ENCODE measurements around the gene EPHB3.

EPHB3 gene

DNA sequence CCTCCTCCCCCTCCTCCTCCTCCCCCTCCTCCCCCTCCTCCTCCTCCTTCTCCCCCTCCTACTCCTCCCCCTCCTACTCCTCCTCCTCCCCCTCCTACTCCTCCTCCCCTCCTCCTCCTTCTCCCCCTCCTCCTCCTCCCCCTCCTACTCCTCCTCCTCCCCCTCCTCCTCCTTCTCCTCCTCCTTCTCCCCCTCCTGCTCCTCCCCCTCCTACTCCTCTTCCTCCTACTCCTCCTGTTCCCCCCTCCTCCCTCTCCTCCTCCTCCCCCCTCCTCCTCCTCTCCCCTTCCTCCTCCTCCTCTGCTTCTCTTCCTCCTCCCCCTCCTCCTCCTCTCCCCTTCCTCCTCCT lies 17.1 kb upstream of the EPHB3 start:
- no peaks in the 10 kb centered on the region for H3K36me3 ChIP-seq (ENCODE audit: control insufficient read depth in 1 of 2, insufficient read depth in 2 of 2, low read length in 2 of 2)
- no peaks in the 10 kb centered on the region for H3K9me3 ChIP-seq (ENCODE audit: control insufficient read depth in 1 of 2, low read length in 2 of 2)
- no peak overlapping the region for H3K4me3 ChIP-seq (ENCODE audit: low read depth in 1 of 2, low read length in 2 of 2)
- H3K4me1 ChIP-seq (ENCODE audit: control insufficient read depth in 1 of 2, insufficient read depth in 2 of 2, low read length in 2 of 2) = peaks cover 0 to 6% of the 10 kb centered on the region in 2 donors
- H3K27ac ChIP-seq (ENCODE audit: low read length) = no peak overlapping the region
- H3K27me3 ChIP-seq (ENCODE audit: low read depth, low read length) = no peaks in the 10 kb centered on the region

DNA sequence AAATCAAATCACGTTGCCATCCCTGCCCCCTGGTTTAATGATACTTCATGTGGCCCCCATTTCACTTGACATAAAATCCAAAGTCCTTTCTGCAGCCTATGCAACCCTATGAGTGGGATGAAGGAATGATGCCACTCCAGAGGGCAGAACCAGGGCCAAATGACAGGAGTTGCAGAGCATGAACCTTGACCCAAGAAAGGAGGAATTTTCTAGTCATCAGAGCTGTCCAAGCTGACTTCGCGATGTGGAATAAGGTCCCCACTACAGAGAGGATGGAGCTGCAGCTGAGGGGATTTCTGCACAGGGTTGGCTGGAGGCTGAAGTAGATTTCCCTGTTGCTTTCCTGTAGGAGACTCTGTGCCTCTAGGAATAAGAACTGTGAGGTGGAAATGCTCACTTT lies 15.8 kb upstream of the EPHB3 start:
- H3K9me3 ChIP-seq (ENCODE audit: control insufficient read depth in 1 of 2, low read length in 2 of 2) = no peaks in the 10 kb centered on the region

DNA sequence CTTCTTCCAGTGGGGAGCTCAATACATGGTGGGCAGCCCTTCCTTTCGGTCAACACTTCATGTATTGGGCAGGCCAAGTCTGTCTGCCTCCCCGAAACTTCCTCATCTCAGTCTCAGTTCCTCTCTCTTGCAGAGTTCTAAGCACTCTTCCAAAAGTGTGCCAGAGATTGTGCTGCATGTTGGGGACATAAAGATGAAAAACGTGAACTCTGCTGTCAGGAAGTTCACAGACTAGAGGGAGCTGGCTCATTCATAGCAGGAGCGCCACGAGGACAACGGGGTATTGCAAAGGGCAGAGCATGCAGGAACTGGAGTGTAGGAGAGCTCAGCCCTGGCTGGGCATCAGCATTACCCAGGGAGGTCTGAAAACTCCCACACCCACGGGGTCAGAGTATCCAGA lies 15.3 kb upstream of the EPHB3 start:
- Histone ChIP-seq H3K27me3 (ENCODE audit: low read depth, low read length) (no peaks in the 10 kb centered on the region), H3K36me3 (ENCODE audit: control insufficient read depth in 1 of 2, insufficient read depth in 2 of 2, low read length in 2 of 2) (no peaks in the 10 kb centered on the region), H3K9me3 (ENCODE audit: control insufficient read depth in 1 of 2, low read length in 2 of 2) (no peaks in the 10 kb centered on the region), H3K4me3 (ENCODE audit: low read depth in 1 of 2, low read length in 2 of 2) (no peak overlapping the region), H3K27ac (ENCODE audit: low read length) (no peak overlapping the region), H3K4me1 (ENCODE audit: control insufficient read depth in 1 of 2, insufficient read depth in 2 of 2, low read length in 2 of 2) (peaks cover 0 to 6% of the 10 kb centered on the region in 2 donors)

More for the DNA sequence above, 15.8 kb upstream of the EPHB3 start:
- H3K36me3 ChIP-seq (ENCODE audit: control insufficient read depth in 1 of 2, insufficient read depth in 2 of 2, low read length in 2 of 2) = no peaks in the 10 kb centered on the region
- H3K4me3 ChIP-seq (ENCODE audit: low read depth in 1 of 2, low read length in 2 of 2) = no peak overlapping the region
- no peak overlapping the region for H3K27ac ChIP-seq (ENCODE audit: low read length)
- H3K4me1 ChIP-seq (ENCODE audit: control insufficient read depth in 1 of 2, insufficient read depth in 2 of 2, low read length in 2 of 2) = peaks cover 0 to 6% of the 10 kb centered on the region in 2 donors
- H3K27me3 ChIP-seq (ENCODE audit: low read depth, low read length) = no peaks in the 10 kb centered on the region

DNA sequence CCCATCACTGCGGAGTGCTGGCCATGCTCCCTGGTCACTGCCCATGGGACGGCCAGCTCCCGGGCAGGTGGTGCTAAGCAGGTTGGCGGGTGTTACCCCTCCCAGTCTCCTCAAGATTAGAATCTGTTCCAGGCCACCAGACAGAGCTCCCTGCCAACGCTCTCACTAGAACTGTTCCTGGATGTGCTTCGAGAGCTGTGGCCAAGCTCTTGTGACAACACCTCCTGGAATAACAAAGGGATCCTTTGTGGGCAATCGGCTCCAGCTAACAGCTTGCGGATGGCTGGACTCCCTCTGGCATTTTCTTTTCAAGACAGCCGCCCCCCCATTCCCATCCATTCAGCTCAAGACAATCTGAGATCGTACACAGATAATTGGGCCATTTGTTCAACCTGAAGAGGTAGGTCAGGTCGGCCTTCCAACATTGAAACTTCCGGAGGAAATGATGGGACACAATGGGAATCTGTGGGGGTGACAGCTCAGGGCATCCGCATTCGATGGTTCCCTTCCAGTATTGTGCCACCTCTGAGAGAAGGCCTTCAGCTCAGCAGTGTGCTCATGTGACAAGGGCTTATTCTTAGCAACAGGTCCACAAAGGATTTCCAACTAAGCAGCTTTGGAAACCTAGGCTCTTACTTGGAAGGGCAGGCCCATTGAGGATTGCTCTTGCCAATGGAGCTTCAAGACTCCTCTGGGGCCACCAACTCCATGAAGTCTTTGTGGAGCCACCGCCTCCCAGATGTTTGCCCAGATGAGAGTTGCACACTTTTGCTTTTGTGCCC lies 11.6 kb upstream of the EPHB3 start:
- no peaks in the 10 kb centered on the region for H3K27me3 ChIP-seq (ENCODE audit: low read depth, low read length)
- no peaks in the 10 kb centered on the region for H3K36me3 ChIP-seq (ENCODE audit: control insufficient read depth in 1 of 2, insufficient read depth in 2 of 2, low read length in 2 of 2)
- H3K9me3 ChIP-seq (ENCODE audit: control insufficient read depth in 1 of 2, low read length in 2 of 2) = no peaks in the 10 kb centered on the region
- no peaks in the 10 kb centered on the region for H3K4me1 ChIP-seq (ENCODE audit: control insufficient read depth in 1 of 2, insufficient read depth in 2 of 2, low read length in 2 of 2)
- H3K4me3 ChIP-seq (ENCODE audit: low read depth in 1 of 2, low read length in 2 of 2) = no peak overlapping the region
- H3K27ac ChIP-seq (ENCODE audit: low read length) = no peak overlapping the region

DNA sequence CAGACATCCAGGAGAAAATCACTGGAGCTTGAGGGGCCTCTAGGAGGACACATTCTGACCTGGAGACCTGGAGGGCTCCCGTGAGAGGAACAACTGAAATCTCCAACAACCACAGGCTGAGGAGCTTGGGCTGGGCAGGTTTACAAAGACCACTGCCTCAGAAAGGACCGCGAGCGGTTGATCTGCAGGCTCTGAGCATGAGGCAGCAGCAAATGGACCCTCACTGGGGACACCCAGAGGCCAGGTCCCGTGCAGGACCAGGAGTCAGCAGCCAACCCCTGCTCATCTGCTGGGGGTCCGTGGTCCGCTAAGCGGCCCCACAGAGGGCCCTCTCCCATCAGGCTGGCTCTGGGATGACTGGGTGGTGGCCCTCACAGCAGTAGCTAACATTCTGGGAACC lies 10.5 kb upstream of the EPHB3 start:
- H3K4me1 ChIP-seq (ENCODE audit: control insufficient read depth in 1 of 2, insufficient read depth in 2 of 2, low read length in 2 of 2) = peaks cover 0 to under 1% of the 10 kb centered on the region in 2 donors
- no peak overlapping the region for H3K27ac ChIP-seq (ENCODE audit: low read length)
- H3K4me3 ChIP-seq (ENCODE audit: low read depth in 1 of 2, low read length in 2 of 2) = no peak overlapping the region
- H3K9me3 ChIP-seq (ENCODE audit: control insufficient read depth in 1 of 2, low read length in 2 of 2) = no peaks in the 10 kb centered on the region
- no peaks in the 10 kb centered on the region for H3K36me3 ChIP-seq (ENCODE audit: control insufficient read depth in 1 of 2, insufficient read depth in 2 of 2, low read length in 2 of 2)
- no peaks in the 10 kb centered on the region for H3K27me3 ChIP-seq (ENCODE audit: low read depth, low read length)

DNA sequence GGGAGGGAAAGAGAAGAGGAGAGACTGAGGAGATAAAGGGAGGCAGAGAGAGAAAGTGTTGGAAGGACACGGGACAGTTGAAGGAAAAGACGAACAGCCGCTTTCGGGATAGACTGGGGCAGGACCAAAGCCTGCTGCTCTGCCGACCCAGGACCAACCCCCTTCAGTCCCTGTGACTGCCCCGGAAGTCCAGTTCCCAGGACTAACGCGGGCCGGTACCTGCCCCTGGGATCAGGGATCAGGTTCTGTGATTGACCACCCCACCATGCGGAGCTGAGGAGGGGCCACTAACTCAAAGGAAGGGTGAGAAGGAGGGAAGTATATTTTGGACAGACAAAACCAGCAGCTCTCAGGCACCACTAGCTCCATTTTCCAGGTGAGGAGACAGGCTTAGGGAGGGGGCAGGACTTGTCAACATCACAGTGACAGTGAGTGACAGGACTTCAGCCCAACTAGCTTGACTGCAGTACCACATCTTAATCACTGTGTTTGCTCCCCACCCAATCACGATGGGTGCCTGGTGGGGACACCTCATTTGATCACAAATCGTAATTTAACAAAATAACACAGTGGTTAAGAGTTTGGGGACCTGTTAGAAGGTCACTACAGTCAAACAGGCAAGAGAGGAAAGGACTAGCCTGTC lies 9.8 kb upstream of the EPHB3 start:
- H3K4me3 ChIP-seq (ENCODE audit: low read depth in 1 of 2, low read length in 2 of 2) = no peak overlapping the region
- H3K9me3 ChIP-seq (ENCODE audit: control insufficient read depth in 1 of 2, low read length in 2 of 2) = no peaks in the 10 kb centered on the region
- no peak overlapping the region for H3K27ac ChIP-seq (ENCODE audit: low read length)
- H3K36me3 ChIP-seq (ENCODE audit: control insufficient read depth in 1 of 2, insufficient read depth in 2 of 2, low read length in 2 of 2) = no peaks in the 10 kb centered on the region
- H3K27me3 ChIP-seq (ENCODE audit: low read depth, low read length) = no peaks in the 10 kb centered on the region
- H3K4me1 ChIP-seq (ENCODE audit: control insufficient read depth in 1 of 2, insufficient read depth in 2 of 2, low read length in 2 of 2) = peaks cover 0 to 7% of the 10 kb centered on the region in 2 donors

DNA sequence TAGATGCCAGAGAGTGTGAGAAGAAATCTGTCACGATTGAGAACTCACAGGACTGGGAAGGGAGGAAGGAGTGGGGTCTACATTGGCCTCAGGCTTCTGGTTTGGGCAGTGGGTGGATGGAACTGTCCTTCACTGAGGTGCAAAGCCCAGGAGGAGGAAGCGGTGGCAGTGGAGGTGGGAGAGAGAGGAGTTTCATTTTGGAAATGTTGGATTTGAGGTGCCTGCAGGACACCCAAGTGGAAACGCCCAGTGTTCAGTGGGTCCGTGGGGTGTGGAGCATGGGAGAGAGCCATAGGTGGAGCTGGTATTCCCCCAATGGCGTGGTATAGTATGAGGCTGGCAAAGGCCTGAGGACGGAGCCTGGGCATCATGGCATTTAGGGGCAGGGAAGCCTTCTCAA lies 9.3 kb upstream of the EPHB3 start:
- Histone ChIP-seq H3K9me3 (ENCODE audit: control insufficient read depth in 1 of 2, low read length in 2 of 2) (no peaks in the 10 kb centered on the region), H3K4me1 (ENCODE audit: control insufficient read depth in 1 of 2, insufficient read depth in 2 of 2, low read length in 2 of 2) (peaks cover 0 to 11% of the 10 kb centered on the region in 2 donors), H3K27me3 (ENCODE audit: low read depth, low read length) (no peaks in the 10 kb centered on the region)

DNA sequence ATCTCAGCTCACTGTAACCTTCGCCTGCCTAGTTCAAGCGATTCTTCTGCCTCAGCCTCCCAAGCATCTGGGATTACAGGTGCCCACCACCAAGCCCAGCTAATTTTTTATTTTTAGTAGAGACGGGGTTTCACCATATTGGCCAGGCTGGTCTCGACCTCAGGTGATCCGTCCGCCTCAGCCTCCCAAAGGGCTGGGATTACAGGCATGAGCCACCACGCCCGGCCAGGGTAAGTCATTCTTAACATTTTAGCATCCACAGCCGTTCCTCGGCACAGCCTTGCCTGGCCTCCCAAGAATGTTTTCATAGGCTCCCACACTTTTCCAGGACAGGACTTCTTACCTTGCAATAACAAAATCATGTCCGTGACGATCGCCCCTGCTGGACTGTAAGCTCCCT lies 8.7 kb upstream of the EPHB3 start:
- H3K4me1 ChIP-seq (ENCODE audit: control insufficient read depth in 1 of 2, insufficient read depth in 2 of 2, low read length in 2 of 2) = peaks cover 0 to 11% of the 10 kb centered on the region in 2 donors
- no peaks in the 10 kb centered on the region for H3K36me3 ChIP-seq (ENCODE audit: control insufficient read depth in 1 of 2, insufficient read depth in 2 of 2, low read length in 2 of 2)
- H3K27me3 ChIP-seq (ENCODE audit: low read depth, low read length) = no peaks in the 10 kb centered on the region
- no peaks in the 10 kb centered on the region for H3K9me3 ChIP-seq (ENCODE audit: control insufficient read depth in 1 of 2, low read length in 2 of 2)
- no peak overlapping the region for H3K27ac ChIP-seq (ENCODE audit: low read length)
- no peak overlapping the region for H3K4me3 ChIP-seq (ENCODE audit: low read depth in 1 of 2, low read length in 2 of 2)

More for the DNA sequence above, 9.3 kb upstream of the EPHB3 start:
- Histone ChIP-seq H3K36me3 (ENCODE audit: control insufficient read depth in 1 of 2, insufficient read depth in 2 of 2, low read length in 2 of 2) (no peaks in the 10 kb centered on the region), H3K27ac (ENCODE audit: low read length) (no peak overlapping the region), H3K4me3 (ENCODE audit: low read depth in 1 of 2, low read length in 2 of 2) (no peak overlapping the region)

DNA sequence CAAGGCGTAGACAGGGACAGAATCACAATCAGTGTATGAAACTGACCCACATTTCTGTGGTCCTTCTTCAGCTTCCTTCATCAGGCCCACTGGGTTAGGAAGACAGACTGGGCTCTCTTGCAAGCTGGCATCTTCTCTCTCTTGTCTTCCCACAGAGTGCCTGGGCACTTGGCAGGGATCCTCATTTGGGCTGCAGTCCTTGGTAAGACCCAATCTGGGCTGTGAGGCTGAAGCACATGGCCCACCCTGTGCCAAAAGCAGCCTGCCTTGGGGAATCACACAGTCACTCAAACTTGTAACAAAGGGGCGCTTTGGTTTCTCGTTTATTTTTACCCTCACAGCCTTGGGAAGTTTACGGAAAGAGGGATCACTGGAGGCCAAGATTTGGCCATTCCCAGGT lies 8.2 kb upstream of the EPHB3 start:
- Histone ChIP-seq H3K27ac (ENCODE audit: low read length) (no peak overlapping the region), H3K9me3 (ENCODE audit: control insufficient read depth in 1 of 2, low read length in 2 of 2) (no peaks in the 10 kb centered on the region), H3K4me3 (ENCODE audit: low read depth in 1 of 2, low read length in 2 of 2) (no peak overlapping the region), H3K36me3 (ENCODE audit: control insufficient read depth in 1 of 2, insufficient read depth in 2 of 2, low read length in 2 of 2) (no peaks in the 10 kb centered on the region), H3K4me1 (ENCODE audit: control insufficient read depth in 1 of 2, insufficient read depth in 2 of 2, low read length in 2 of 2) (peaks cover 0 to 11% of the 10 kb centered on the region in 2 donors), H3K27me3 (ENCODE audit: low read depth, low read length) (no peaks in the 10 kb centered on the region)

DNA sequence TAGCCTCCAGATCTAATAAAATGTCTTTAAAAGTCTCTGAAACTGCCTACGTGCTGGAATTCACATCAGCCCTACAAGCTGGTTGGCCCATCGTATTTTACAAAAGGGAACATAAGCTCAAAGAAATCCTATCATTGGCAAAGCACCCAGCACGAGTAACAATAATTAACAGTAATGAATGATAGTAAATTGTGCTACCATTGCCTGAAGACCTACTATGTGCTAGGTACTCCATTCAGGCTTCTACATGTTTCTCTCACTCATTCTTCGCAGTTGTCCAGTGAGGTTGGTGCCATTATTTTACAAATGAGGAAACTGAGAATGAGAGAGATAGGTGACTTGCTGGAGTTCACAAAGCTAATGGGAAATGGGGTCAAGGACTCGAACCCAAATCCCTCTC lies 7.1 kb upstream of the EPHB3 start:
- no peak overlapping the region for H3K4me3 ChIP-seq (ENCODE audit: low read depth in 1 of 2, low read length in 2 of 2)
- peaks cover 0 to 11% of the 10 kb centered on the region in 2 donors for H3K4me1 ChIP-seq (ENCODE audit: control insufficient read depth in 1 of 2, insufficient read depth in 2 of 2, low read length in 2 of 2)
- H3K27me3 ChIP-seq (ENCODE audit: low read depth, low read length) = no peaks in the 10 kb centered on the region
- H3K9me3 ChIP-seq (ENCODE audit: control insufficient read depth in 1 of 2, low read length in 2 of 2) = no peaks in the 10 kb centered on the region
- no peaks in the 10 kb centered on the region for H3K36me3 ChIP-seq (ENCODE audit: control insufficient read depth in 1 of 2, insufficient read depth in 2 of 2, low read length in 2 of 2)
- no peak overlapping the region for H3K27ac ChIP-seq (ENCODE audit: low read length)

DNA sequence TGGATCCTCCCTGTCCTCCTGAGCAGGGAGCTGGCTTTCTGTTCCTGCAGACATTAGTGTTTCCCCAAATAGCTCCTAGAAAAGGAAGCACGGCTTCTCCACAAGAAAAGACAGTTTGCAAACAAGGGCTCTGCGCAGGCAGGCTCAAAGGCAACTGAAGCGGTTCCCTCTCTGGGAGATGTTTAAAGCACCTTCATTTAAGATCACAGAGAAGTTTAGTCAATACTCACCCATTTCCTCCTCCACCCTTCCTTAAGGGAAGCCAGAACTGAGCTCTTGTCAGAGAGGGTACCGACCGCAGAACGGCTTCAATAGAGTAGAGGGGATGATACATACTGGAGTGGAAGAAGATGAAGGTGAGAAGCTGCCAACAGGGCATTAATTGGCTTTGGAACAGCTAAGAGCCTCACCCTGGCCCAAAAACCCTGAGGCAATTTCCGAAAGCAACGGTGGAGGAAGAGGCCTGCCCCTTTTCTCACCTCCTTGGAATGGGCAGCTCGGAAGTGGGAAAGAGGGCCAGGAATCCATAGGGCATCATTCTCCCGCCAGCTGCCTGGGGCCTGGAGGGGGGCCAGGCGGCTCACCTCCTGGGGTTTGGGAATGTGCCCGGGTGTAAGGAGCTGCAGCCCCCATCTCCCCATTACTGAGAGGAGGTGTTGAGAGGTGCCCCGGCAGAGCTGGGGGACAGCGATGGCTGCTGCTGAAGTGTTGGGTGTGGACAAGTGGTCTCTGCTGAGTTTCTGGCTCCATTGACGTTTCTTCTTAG lies 4.8 kb upstream of the EPHB3 start:
- peaks cover 8 to 11% of the 10 kb centered on the region in 2 donors for H3K4me1 ChIP-seq (ENCODE audit: control insufficient read depth in 1 of 2, insufficient read depth in 2 of 2, low read length in 2 of 2)
- H3K9me3 ChIP-seq (ENCODE audit: control insufficient read depth in 1 of 2, low read length in 2 of 2) = no peaks in the 10 kb centered on the region
- H3K4me3 ChIP-seq (ENCODE audit: low read depth in 1 of 2, low read length in 2 of 2) = no peak overlapping the region
- H3K27ac ChIP-seq (ENCODE audit: low read length) = no peak overlapping the region
- no peaks in the 10 kb centered on the region for H3K36me3 ChIP-seq (ENCODE audit: control insufficient read depth in 1 of 2, insufficient read depth in 2 of 2, low read length in 2 of 2)
- H3K27me3 ChIP-seq (ENCODE audit: low read depth, low read length) = no peaks in the 10 kb centered on the region
